H1 (cell line): ENCODE measurements around the gene RAD23A. TPM values are rescaled to one million over a fixed set of nuclear protein-coding genes. Genes with fewer than 3 reads are reported as not detected.
"Not testable (repeated sequence)": the region's sequence is repeated elsewhere in the genome, so short reads cannot be mapped to it uniquely, and the experiment has no call there.

Experiments used
- CTCF ChIA-PET: fragments of 300-600 bp; sonication (Branson Sonifier 250); formaldehyde crosslinking; loops from one replicate; lab custom pipeline; 2021; ENCODE audit not compliant: partially characterized antibody; lab: Charles Lee
- POLR2A ChIA-PET: fragments of 300-600 bp; sonication (Branson Sonifier 250); formaldehyde crosslinking; loops from one replicate; lab custom pipeline; 2021; ENCODE audit warnings: inconsistent platforms; ENCODE audit not compliant: partially characterized antibody; lab: Charles Lee
- DNase-seq, 2 experiments: peaks; one replicate each; pipeline versions ENCODE4 v3.0.0 to v3.0.0-alpha.2; 2010 to 2022; ENCODE audit warnings: low spot score in 2 of 2, low read depth in 1 of 2, mixed read lengths in 1 of 2
- FAIRE-seq: peaks from 2 replicates; lab custom pipeline; 2011; peaks lifted over from hg19 to GRCh38; lab: Jason Lieb, UNC
- H2AFZ ChIP-seq: 2 replicates; pipeline ENCODE4 v1.8.1; 2012; ENCODE audit warnings: low read length, inconsistent platforms
- H2AK5ac ChIP-seq: 2 replicates; pipeline ENCODE4 v1.6.1; 2013; ENCODE audit warnings: low read depth, low read length
- H2BK120ac ChIP-seq: replicated peaks from 2 replicates; pipeline ENCODE3; 2013; ENCODE audit warnings: low read depth, low read length, inconsistent platforms
- H2BK12ac ChIP-seq: 2 replicates; pipeline ENCODE4 v1.6.1; 2013; ENCODE audit warnings: low read depth, low read length
- H2BK15ac ChIP-seq: 2 replicates; pipeline ENCODE4 v1.6.1; 2013; ENCODE audit warnings: low read length
- H2BK20ac ChIP-seq: 2 replicates; pipeline ENCODE4 v1.6.1; 2013; ENCODE audit warnings: low read length
- H2BK5ac ChIP-seq: 2 replicates; pipeline ENCODE4 v1.6.1; 2013; ENCODE audit warnings: low read depth, low read length
- H3K14ac ChIP-seq: 2 replicates; pipeline ENCODE4 v1.6.1; 2013; ENCODE audit warnings: inconsistent platforms; ENCODE audit not compliant: insufficient read length
- H3K18ac ChIP-seq: 2 replicates; pipeline ENCODE4 v1.6.1; 2013; ENCODE audit warnings: low read length; ENCODE audit errors: extremely low read depth
- H3K23ac ChIP-seq: 2 replicates; pipeline ENCODE4 v1.6.1; 2013; ENCODE audit warnings: inconsistent platforms; ENCODE audit not compliant: insufficient read length
- H3K23me2 ChIP-seq: 2 replicates; pipeline ENCODE4 v1.6.1; 2013; ENCODE audit warnings: low read depth, low read length
- H3K27ac ChIP-seq: 2 replicates; pipeline ENCODE4 v1.6.1; 2011; ENCODE audit warnings: low read depth, low read length, inconsistent platforms
- H3K27me3 ChIP-seq, 4 experiments: replicated peaks in 1 of 4; 1 replicate in 1 of 4; 2 replicates in 3 of 4; pipeline versions ENCODE4 v1.6.1 to v1.8.1; 2011 to 2013; ENCODE audit warnings: low read length in 3 of 4, mild to moderate bottlenecking in 3 of 4, inconsistent platforms in 2 of 4, mixed read lengths in 2 of 4, moderate library complexity in 1 of 4; ENCODE audit not compliant: control insufficient read depth in 3 of 4, insufficient read depth in 3 of 4; ENCODE audit errors: extremely low read depth in 1 of 4
- H3K36me3 ChIP-seq, 4 experiments: 2 replicates each; pipeline versions ENCODE4 v1.6.1 to v1.8.1; 2011 to 2013; ENCODE audit warnings: mild to moderate bottlenecking in 4 of 4, low read length in 3 of 4, moderate library complexity in 2 of 4, control low read depth in 1 of 4, inconsistent platforms in 1 of 4; ENCODE audit not compliant: insufficient read depth in 4 of 4, control insufficient read depth in 2 of 4
- H3K4ac ChIP-seq: replicated peaks from 2 replicates; pipeline ENCODE3; 2013; ENCODE audit warnings: low read length, low read depth, mixed read lengths, inconsistent platforms; ENCODE audit not compliant: insufficient read length
- H3K4me1 ChIP-seq, 4 experiments: replicated peaks in 1 of 4; 1 replicate in 1 of 4; 2 replicates in 3 of 4; pipeline versions ENCODE4 v1.6.1 to v1.8.1; 2011 to 2013; ENCODE audit warnings: low read length in 3 of 4, inconsistent platforms in 2 of 4, mixed read lengths in 1 of 4; ENCODE audit not compliant: insufficient read depth in 4 of 4, control insufficient read depth in 3 of 4
- H3K4me2 ChIP-seq, 2 experiments: 2 replicates each; pipeline versions ENCODE4 v1.6.1 to v1.8.1; 2011 to 2013; ENCODE audit warnings: low read depth in 2 of 2, low read length in 2 of 2, control low read depth in 1 of 2, inconsistent platforms in 1 of 2, mild to moderate bottlenecking in 1 of 2; ENCODE audit not compliant: insufficient read depth in 1 of 2
- H3K4me3 ChIP-seq, 4 experiments: fragments of 200-600, 300-600 bp in 1 of 4; sonication (generic), shearing (Covaris generic), sonication (Bioruptor Twin) in 1 of 4; 2 replicates each; pipeline versions ENCODE4 v1.5.1 to v1.8.1; 2011 to 2016; ENCODE audit warnings: low read length in 4 of 4, low read depth in 3 of 4, control low read depth in 2 of 4, inconsistent platforms in 2 of 4, mild to moderate bottlenecking in 2 of 4, mixed read lengths in 1 of 4, moderate library complexity in 1 of 4; ENCODE audit not compliant: insufficient read depth in 2 of 4; ENCODE audit errors: extremely low read depth in 1 of 4
- H3K56ac ChIP-seq: replicated peaks from 2 replicates; pipeline ENCODE3; 2013; ENCODE audit warnings: low read depth, mild to moderate bottlenecking, mixed read lengths, low read length, inconsistent platforms; ENCODE audit not compliant: insufficient read length
- H3K79me1 ChIP-seq: 2 replicates; pipeline ENCODE4 v1.6.1; 2013; ENCODE audit warnings: low read depth, low read length, control low read depth
- H3K79me2 ChIP-seq, 2 experiments: 2 replicates each; pipeline versions ENCODE4 v1.6.1 to v1.8.1; 2012 to 2013; ENCODE audit warnings: low read length in 2 of 2, mild to moderate bottlenecking in 2 of 2, inconsistent platforms in 1 of 2; ENCODE audit not compliant: insufficient read depth in 2 of 2, control insufficient read depth in 1 of 2
- H3K9ac ChIP-seq, 4 experiments: replicated peaks in 1 of 4; 1 replicate in 1 of 4; 2 replicates in 3 of 4; pipeline versions ENCODE4 v1.6.1 to v1.8.1; 2011 to 2013; ENCODE audit warnings: low read depth in 3 of 4, low read length in 3 of 4, control low read depth in 2 of 4, mild to moderate bottlenecking in 2 of 4, moderate library complexity in 2 of 4, inconsistent platforms in 1 of 4; ENCODE audit errors: extremely low read depth in 1 of 4
- H3K9me3 ChIP-seq, 2 experiments: 2 replicates each; pipeline versions ENCODE4 v1.6.1 to v1.8.1; 2012 to 2013; ENCODE audit warnings: mild to moderate bottlenecking in 2 of 2, moderate library complexity in 2 of 2, control low read depth in 1 of 2, inconsistent platforms in 1 of 2, low read depth in 1 of 2, low read length in 1 of 2, mixed read lengths in 1 of 2; ENCODE audit not compliant: insufficient read depth in 2 of 2
- H4K20me1 ChIP-seq, 2 experiments: replicated peaks in 1 of 2; 2 replicates each; pipeline versions ENCODE3 to v1.8.1; 2011 to 2013; ENCODE audit warnings: inconsistent platforms in 2 of 2, low read length in 2 of 2, mild to moderate bottlenecking in 1 of 2; ENCODE audit not compliant: insufficient read depth in 2 of 2, control insufficient read depth in 1 of 2
- H4K5ac ChIP-seq: 2 replicates; pipeline ENCODE4 v1.6.1; 2013; ENCODE audit warnings: low read length, low read depth, mixed read lengths, inconsistent platforms; ENCODE audit not compliant: insufficient read length
- H4K8ac ChIP-seq: 2 replicates; pipeline ENCODE4 v1.8.0; 2013; ENCODE audit warnings: mild to moderate bottlenecking, moderate library complexity, low read length, inconsistent platforms; ENCODE audit not compliant: insufficient read depth; ENCODE audit errors: extremely low read depth
- H4K91ac ChIP-seq: replicated peaks from 2 replicates; pipeline ENCODE3; 2013; ENCODE audit warnings: low read length, mixed read lengths, inconsistent platforms; ENCODE audit not compliant: insufficient read length
- WGBS, 2 experiments: shearing (Covaris generic) in 1 of 2; methylation state at CpG; one replicate each; pipeline versions ENCODE4 v1.1.6 to v1.1.7; 2013 to 2015; ENCODE audit warnings: low lambda C conversion rate in 2 of 2, mixed read lengths in 2 of 2, inconsistent platforms in 1 of 2, low coverage in 1 of 2, missing lambda C conversion rate in 1 of 2; ENCODE audit not compliant: insufficient replicate concordance in 2 of 2, insufficient coverage in 1 of 2, insufficient read length in 1 of 2; ENCODE audit errors: extremely low coverage in 1 of 2, missing lambda C conversion rate in 1 of 2; 5-methylcytosine and 5-hydroxymethylcytosine counted together
- polyA plus RNA-seq, 7 experiments: library from polyadenylated mRNA; depleted of rRNA in 3 of 7; stranded (reverse) in 5 of 7; unstranded in 2 of 7; fragments of >200 nt in 5 of 7; fragments of 200-250 nt in 2 of 7; gene quantifications; 1 replicate in 5 of 7; 2 replicates in 1 of 7; 4 replicates in 1 of 7; pipeline versions ENCODE4 v1.2.1 to v1.2.3, GENCODE V29; 2011 to 2013; ENCODE audit warnings: missing spikeins in 2 of 7, mixed read lengths in 2 of 7
- total RNA-seq: library from RNA; stranded (reverse); fragmentation: NEBNext Ultra II Directional; extraction: Animal tissue kit (Norgen Biotek cat#: 25700); gene quantifications from 2 replicates; pipeline ENCODE4 v1.2.1, GENCODE V29; 2021

Gene RAD23A
- total and polyA plus RNA-seq, 2 of the 8 experiments (the other 6 are each of a cell fraction or from before 2014, with no cell fraction given), result 40.0 to 76.1 TPM

- not testable (repeated sequence) for H3K18ac ChIP-seq, H4K91ac ChIP-seq, H3K4me3 ChIP-seq, H2BK5ac ChIP-seq, H2AFZ ChIP-seq, H3K23ac ChIP-seq, H3K4me1 ChIP-seq, H3K4me2 ChIP-seq, H3K27ac ChIP-seq, H2BK20ac ChIP-seq, H3K9me3 ChIP-seq, FAIRE-seq, DNase-seq, H2AK5ac ChIP-seq, H3K79me1 ChIP-seq, H3K23me2 ChIP-seq, H4K8ac ChIP-seq, H3K27me3 ChIP-seq, H2BK120ac ChIP-seq, H3K4ac ChIP-seq, H4K5ac ChIP-seq, H3K9ac ChIP-seq, H2BK12ac ChIP-seq, H2BK15ac ChIP-seq, H3K14ac ChIP-seq, H3K56ac ChIP-seq, H4K20me1 ChIP-seq
- Histone ChIP-seq H3K36me3 (peaks cover 19 to 60% (median 32%) of the 10 kb centered on the region in 4 experiments), H3K79me2 (peaks cover 4 to 37% of the 10 kb centered on the region in 2 experiments; a peak in 3 of 4 replicates)
- ChIA-PET POLR2A (interaction anchor here (0.6 to 8.1 kb wide), 16 partner anchors 10 to 147 kb away, joined by 3 to 71 read pairs (median 6); partner anchors contain the start of genes CALR, FARSA, GCDH and KLF1), CTCF (interaction anchor here (1.6 to 6.7 kb wide), 2 partner anchors 11 to 14 kb away, joined by 3 to 62 read pairs; no protein-coding TSS in a partner anchor)
- WGBS, 2 experiments, result 94% methylated on average over 6 of the region's 6 CpGs; no CpG with 5 or more reads in 1 of the 2 experiments
Observed at GRCh38 chr19:12952050-12952449, 6.4 kb downstream of the RAD23A start.
